ENCODE results near the gene ACBD6. TPM values are rescaled to one million over a fixed set of nuclear protein-coding genes. Genes with fewer than 3 reads are reported as not detected.

Gene ACBD6
- total RNA-seq, 1 donor from 2014 or later, result 33.2 TPM

DNA sequence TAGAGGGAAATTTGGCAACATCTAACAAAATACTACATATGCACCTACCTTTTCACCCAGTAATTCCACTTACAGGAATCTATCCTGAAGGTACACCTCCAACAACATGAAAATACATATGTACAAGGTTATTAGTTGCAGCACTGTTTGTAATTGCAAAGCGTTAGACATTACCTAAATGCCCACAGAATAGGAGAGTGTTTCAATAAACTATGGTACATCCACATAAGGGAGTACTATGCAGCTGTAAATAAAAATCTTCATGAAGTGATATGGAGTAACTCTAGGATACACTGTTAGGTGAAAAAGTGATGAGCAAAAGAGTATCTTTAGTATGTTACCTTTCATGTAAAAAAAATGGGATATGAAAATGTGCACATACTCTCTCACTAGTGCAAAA lies 126.1 kb downstream of the ACBD6 start:
- DNase-seq (ENCODE audit: low spot score), result no peak

DNA sequence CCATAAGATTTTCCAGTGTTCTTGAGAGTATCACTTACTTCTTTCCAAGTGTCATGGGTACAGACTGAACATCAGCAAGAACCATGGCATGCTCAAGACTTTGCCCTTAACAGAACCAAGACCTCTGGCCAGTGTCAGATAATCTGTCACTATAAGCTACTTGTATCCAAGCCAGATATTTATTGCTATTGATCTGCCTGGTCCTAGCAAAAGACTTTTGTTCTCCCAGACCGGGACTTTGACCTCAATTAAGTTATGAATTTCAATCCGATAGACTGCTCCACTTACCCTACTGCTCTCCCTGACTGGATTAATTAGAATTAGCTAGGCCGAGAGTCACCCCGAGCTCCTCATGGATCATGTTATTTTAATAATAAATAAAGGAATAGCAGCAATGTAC lies 129.6 kb downstream of the ACBD6 start:
- no peak for DNase-seq (ENCODE audit: low spot score)

DNA sequence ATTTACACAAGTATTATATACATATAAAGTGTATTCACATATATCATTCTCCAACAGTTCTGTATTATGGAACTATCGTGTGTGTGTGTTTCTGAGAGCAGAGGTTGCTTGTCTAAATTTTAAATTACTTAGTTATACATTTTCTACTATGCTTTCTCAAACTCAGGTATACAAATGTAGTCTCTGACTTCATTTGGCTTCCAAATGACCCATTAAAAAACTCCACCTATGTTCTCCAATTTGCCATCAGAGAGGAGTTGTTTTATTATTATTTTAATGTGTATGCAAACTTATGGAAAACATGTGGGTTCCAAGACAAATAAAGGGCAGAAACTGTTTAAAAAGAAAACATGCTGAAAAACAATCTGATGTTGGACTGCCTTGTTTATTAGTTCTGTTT lies 131.8 kb downstream of the ACBD6 start:
- DNase-seq (ENCODE audit: low spot score), result no peak

DNA sequence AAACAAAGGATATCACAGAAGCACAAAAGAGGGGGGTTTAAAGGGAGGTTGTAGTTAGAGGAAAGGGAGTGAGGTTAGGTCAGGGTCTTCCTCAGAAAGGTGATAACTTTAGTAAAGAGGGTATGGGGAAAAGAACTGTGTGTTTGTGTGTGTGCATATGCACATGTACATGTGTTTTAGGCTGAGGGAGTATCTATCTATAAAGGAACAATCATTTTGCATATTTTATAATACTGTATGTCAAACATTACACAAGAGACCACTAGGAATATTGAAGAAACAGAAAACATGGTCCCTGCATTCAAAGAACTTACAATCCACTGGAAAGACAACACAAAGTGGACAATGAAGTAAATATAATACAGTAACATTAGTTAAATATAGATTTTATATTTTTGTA lies 132.2 kb downstream of the ACBD6 start:
- DNase-seq (ENCODE audit: low spot score), result no peak

DNA sequence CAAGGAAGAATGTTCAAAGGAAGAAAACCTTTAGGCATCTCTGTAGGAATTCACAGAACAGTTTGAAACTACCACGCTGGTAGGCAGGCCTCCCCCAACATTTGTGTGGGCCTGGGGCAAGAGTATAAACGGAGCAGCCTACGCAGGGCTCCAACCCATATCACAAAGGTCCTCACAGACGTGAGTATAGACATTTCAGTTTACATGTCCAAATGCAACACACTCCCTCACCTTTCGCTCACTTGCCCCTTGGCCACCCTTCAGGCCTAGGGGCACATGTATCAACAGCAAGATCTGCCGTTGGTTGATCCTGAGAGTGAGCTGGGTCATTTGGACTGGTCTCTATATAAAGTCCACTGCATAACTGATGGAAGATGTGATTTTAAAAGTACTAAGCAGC lies 133.3 kb downstream of the ACBD6 start:
- DNase-seq (ENCODE audit: low spot score), result no peak

DNA sequence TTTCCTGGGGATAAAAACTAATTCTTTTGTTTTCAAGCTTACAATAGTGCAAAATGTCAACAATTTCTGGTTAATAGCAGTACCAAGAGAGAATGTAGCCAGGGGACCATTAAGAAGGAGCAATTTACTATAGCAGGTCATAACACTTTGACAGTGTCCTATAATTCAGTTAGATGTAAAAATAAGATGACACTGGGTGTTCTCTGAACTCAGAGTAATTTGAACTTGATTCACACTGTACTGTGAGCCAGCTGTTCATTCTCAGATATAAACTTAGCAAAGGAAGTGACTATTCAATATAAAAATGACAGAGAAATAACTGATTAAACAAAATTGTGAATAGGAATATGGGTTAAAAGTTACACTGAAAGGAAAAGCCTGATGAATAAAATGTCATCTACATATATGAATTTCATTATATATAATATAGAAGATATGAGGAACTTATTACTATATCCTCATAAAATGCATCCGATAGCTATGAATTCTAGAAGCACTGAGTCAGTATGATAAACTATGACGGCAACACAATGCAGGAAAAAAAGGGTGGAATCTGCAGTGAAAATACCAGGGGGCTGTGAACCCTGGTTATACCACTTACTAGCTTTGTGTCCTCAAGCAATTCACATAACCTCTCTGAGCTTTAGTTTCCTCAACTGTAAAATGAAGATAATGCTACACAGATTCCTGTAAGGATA lies 135.9 kb downstream of the ACBD6 start:
- DNase-seq (ENCODE audit: low spot score), result no peak

DNA sequence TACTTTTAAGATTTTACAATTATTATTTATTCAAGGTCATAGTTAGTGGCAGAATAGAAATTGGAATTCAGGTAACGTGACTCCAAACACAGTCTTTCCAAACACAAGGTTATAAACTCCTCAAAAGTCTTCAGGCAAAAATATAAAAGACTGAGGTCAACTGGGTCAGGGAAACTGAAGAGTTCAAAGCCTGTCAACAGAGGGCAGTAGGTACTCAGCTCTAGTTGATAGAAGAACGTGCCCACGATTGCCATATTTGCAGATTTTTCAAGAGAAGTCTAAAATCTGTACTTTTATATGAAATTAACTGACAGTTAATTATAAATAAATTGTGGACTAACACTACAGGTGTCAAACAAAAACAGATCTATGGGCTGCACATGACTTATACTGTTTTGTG lies 137.3 kb downstream of the ACBD6 start:
- no peak for DNase-seq (ENCODE audit: low spot score)

DNA sequence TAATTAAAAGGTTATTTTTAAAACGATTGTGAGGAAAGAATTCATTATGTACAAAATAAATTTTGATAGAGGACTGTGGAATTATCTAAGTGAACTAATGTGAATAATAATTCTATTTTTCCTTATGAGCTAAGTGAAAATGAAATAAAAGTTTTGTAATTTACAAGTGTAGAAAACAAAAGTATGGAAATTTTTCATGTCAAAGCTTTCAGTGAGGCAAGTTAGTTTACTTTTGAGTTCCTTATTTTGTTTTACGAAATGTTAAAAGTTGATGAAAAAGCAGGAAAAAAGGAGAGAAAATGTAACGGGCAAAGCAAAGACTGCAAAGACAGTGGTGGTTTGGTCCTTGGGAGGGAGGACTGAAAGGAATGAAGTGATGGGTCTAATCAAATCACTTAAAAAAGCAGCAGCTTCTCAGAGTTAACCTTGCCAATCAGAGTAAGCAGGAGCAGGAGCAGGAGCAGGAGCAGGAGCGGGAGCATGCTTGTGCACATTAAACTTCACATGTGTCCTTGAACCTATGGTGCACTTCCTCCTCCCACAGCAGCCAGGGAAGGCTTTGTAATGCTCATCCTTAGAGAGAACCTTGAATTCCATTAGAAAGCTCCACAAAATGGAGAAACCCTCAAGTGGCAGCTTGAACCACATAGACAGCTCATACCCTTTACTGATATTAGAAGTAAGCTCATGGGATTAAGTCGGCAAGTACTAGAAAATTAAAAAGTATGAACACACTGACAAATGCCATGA lies 139.0 kb downstream of the ACBD6 start:
- DNase-seq (ENCODE audit: low spot score), result no peak

DNA sequence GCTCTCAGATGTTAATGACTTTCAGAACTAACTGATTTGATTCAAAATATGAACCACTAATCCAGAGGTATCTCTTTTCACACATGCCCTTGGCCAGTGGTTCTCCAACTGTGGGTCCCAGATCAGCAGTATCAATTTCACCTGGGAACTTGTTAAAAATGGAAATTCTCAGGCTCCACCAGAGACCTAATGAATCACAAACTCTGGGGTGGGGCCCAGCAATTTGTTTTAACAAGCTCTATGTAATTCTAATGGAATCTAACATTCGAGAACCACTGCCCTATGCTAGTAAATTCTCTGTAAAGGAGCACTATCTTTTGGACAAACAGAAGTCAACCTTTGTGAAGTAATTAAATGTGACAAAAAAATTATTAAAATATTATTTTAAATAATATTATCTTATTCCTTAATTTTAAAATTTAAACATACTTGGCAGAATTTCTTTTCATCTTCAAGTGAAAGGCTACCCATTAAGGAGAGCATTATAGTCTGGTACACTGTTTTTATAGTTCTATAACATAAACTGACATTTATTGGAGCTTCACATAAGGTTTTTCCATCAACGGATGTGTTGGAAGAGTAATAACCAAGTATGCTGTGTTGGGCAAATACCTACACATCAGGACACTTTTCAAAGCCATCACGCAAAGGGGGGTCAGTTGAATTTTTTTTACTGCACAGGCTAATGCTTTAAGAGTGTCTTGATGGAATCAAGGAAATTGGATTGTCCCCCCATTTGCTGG lies 141.9 kb downstream of the ACBD6 start:
- DNase-seq (ENCODE audit: low spot score), result no peak

DNA sequence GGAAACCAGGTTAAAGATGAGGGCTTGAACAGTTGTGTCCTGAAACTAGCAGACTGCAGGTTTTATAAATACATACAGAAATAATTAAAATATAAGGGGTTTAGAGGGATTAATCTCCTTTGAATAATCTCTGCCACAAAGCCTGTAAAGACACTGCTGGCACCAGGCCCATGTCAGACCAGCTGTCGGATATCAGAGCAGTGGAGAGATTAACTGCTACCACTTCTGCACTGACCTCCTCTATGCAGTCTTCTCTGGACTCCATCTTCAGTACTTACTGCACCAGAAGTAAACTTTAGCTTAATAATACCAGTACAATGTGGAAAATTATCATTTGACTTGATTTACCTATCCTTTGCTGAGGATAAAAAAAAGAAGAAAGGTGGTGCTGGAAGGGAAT lies 143.7 kb downstream of the ACBD6 start:
- no peak for DNase-seq (ENCODE audit: low spot score)

DNA sequence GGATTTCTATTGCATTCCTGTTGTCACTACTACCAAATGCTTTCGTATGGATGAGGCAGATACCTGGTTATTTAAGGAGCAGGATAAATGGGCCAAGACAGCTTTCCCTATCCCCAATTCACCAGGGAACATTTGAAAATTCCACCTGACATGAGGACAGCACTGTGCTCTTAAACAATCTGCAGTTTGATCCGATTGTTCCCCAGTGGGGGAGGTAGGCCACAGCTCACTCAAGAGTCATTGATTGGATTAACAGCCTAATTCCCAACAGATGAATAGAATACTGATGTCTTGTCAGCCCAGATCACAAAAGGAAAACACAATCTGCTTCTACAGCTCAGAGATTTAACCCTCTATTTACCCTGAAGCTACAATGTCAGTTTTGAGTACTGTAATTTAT lies 148.4 kb downstream of the ACBD6 start:
- no peak for DNase-seq (ENCODE audit: low spot score)

DNA sequence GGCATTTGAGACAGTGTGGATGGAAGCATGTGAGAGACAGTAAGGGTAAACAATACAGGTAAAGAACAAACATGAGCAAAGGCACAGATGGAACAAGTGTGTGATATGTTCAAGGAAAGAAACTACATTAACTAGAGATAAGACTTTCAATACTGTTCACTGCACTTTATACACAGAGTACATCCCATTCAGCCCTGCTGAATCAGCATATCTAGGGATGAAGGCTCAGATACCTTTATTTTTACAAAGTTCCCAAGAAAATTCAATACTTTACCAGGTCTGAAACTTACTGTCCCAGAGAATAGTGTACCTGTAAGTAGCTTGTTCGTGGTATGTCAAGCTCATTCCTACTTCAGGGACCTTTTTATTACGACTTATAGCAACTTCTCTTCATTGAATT lies 149.8 kb downstream of the ACBD6 start:
- no peak for DNase-seq (ENCODE audit: low spot score)

DNA sequence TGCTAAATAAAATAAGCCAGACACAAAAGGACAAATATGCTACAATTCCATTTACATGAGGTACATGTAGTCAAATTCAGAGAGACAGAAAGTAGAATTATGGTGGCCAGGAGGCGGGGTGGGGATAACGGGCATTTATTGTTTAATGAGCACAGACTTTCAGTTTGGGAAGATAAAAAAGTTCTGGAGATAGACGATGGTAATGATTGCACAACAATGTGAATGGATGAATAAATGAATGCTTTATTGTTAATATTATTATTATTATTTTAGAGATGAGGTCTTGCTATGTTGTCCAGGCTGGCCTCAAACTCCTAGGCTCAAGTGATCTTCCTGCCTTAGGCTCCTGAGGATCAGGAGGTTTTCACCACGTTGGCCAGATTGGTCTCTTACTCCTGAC lies 150.4 kb downstream of the ACBD6 start:
- DNase-seq (ENCODE audit: low spot score), result no peak

DNA sequence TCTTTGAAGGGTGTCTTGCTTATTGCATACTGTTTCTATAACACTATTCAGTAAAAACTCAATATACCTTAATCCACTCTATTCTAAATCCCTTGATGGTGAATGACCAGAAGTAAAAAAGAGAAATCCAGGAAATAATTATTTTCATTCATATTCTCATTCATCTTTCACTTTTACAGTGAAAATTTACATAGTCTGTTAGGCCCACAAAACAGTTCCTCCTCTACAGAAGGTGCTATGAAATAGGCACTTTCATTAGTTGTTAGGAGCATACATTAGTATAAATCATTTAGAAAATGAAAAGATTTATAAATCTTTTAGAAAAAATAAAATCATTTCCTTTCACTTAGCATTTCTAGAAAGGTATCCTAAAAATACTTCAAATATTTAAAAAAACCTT lies 157.2 kb downstream of the ACBD6 start:
- DNase-seq (ENCODE audit: low spot score), result no peak

DNA sequence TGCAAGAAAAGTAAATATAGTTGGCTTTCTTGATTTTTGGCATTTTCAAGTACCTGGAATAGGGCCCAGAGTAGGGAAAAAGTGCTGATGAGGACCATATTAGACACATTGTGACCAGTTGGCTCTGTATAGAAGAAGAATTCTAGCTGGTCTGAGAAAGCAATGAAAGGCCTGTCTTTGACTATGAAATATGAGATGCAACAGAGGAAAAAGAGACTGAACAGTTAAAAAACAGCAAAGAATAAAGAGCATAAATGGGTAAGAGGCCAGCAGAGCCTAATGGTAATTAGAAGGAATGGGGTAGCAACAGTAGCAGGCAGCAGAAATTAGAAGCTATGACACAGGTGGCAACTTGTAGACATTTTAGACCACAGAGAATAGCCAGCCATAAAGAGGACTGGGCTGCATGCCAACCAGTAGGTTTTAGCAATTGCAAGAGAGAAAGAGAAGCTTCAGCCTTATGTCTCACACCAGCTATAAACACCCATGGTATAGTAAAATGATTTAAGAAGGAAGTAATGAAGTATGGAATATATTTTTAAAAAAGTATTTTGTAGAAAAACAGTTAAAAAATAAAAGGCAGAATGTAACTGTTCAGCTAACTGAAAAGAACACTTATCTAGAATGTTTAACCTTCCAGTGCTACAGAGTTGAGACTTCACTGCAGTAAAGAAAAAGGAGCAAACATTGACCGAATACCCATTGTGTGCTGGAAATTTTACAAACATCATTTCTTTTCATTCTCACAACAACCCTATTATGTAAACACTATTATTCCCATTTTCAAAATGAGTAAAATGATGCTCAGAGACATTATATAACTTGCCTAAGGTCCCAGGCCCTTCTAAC lies 158.2 kb downstream of the ACBD6 start:
- no peak for DNase-seq (ENCODE audit: low spot score)

DNA sequence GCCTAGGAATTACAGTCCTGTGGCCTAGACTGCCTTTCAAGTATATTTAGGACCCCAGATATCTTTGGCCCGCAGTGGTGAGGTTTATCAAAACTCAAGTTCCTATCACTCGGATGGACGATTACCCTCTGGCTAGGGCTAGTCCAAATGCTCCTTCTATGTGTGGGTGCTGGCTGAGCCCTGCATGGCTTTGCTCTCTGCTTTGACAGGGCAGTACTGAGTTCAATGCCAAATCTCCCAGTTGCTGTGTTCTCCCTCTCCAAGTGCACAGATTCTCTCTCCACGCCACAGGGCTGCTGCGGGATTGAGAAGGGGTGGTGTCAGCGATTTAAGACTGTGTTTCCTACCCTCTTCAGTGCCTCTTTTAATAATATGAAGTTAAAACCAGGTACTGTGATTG lies 175.3 kb downstream of the ACBD6 start:
- DNase-seq (ENCODE audit: low spot score), result no peak

DNA sequence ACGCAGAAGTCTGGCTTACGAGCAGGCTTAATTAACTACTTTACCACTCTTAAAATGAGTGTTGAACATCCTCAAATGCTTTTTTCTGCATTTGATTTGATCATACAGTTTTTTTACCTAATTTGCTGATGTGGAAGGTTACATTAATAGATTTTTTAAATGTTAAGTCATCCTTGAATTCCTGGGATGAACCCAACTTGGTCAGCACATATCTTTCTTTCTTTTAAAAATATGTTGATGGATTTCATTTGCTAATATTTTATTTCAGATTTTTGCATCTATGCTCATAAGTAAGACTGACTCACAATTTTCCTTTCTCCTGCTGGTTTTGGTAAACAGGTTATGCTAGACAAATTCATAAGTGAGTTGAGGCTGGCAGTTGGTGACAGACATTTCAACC lies 189.5 kb downstream of the ACBD6 start:
- DNase-seq (ENCODE audit: low spot score), result no peak

DNA sequence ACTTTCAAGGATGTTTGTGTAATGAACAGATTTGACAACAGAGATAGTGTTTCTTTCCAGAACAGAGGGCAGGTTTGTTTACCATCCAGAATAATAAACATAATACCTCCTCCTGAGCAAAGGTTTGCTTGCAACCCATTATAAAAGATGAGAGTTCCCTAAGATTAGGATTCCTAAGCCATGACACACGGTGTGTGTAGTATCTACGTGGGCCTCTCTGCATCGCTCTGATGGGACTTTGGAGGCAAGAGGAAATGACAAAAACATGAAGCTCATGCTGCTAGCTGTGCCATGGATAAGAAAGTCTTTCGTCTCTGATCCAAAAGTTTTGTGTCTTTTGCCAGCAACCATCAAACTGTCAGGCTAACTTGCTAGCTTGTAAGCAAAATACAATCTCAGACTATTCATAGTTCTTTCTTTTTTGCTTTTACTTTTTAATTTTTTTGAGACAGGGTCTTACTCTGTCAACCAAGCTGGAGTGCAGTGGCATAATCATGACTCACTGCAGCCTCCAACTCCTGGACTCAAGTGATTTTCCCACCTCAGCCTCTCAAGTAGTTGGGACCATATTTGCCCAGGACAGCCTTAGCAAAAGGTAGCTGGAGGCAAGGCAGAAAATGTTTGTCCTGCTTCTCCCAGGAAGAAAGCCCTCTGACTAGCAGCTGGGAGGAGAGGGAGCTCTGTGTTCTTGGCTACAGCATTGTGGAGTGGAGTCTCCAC lies 191.2 kb downstream of the ACBD6 start:
- DNase-seq (ENCODE audit: low spot score), result no peak

DNA sequence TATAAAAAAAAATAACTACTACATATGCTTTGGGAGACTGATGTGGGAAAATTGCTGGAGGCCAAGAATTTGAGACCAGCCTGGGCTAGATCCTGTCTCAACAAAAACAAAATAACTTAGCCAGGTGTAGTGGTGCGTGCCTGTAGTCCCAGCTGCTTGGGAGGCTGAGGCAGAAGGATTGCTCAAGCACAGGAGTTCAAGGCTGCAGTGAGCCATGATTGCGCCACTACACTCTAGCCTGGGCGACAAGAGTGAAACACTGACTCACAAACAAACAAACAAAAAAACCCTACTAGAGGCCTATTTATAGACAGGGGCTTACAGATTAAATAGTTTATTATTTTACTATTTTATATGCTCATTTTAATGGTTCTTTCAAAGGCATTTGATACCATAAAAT lies 192.3 kb downstream of the ACBD6 start:
- no peak for DNase-seq (ENCODE audit: low spot score)

DNA sequence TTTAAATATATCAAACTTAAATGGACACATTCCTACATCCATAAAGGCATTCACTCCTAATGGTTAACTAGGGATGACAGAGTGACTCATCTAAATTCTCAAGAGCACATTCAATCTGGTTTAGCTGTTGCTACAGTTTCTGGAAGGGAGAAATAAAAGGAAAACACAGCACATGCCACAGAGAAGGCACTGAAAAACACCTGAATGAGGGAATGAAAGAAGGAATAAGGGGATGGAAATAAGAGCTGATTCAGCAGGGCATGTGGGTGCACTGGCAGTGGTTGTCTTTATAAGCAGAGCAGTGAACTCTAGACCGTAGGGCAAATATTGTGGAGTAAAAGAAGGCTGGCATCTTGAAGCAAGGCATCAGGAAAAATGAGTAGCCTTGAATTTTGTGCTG lies 193.0 kb downstream of the ACBD6 start:
- DNase-seq (ENCODE audit: low spot score), result no peak

Data from mesenteric fat pad (tissue), 1 donor.